GM10248 (cell line): ENCODE data around the gene PLCB1.
"Not testable (repeated sequence)": the region's sequence is repeated elsewhere in the genome, so short reads cannot be mapped to it uniquely, and the experiment has no call there.

Source experiments
- CTCF ChIA-PET: fragments of 300-600 bp; sonication (Branson Sonifier 250); formaldehyde crosslinking; extraction: SDS; loops from one replicate; lab custom pipeline; 2021; ENCODE audit warnings: antibody characterized with exemption; lab: Yijun Ruan, JAX
- POLR2A ChIA-PET: fragments of 350-650 bp; sonication (Branson Sonifier 250); formaldehyde crosslinking; extraction: SDS; loops from one replicate; lab custom pipeline; 2020; ENCODE audit warnings: antibody characterized with exemption; lab: Yijun Ruan, JAX
- DNase-seq: peaks from one replicate; pipeline ENCODE4 v3.0.0; 2012; ENCODE audit errors: extremely low spot score
- CTCF ChIP-seq: IDR thresholded peaks from 2 replicates; pipeline ENCODE4 v1.5.1; 2012; ENCODE audit warnings: mild to moderate bottlenecking, low read depth; ENCODE audit errors: extremely low read depth, missing control alignments, control extremely low read depth

Gene PLCB1

GRCh38 chr20:8842525-8842924, 710.5 kb downstream of the PLCB1 start:
- ChIA-PET POLR2A (no interaction called here), CTCF (interaction anchor here (1.6 kb wide), 1 partner anchor 11 kb away, joined by 6 read pairs; no protein-coding TSS in a partner anchor)

GRCh38 chr20:8844179-8844578, 712.1 kb downstream of the PLCB1 start:
- CTCF ChIA-PET = interaction anchor here (1.5 kb wide), 1 partner anchor 9 kb away, joined by 7 read pairs; no protein-coding TSS in a partner anchor
- TF ChIP-seq CTCF = no peak
- POLR2A ChIA-PET = no interaction called here
- no peak for DNase-seq

More at GRCh38 chr20:8842525-8842924, 710.5 kb downstream of the PLCB1 start:
- DNase-seq = no peak
- no peak for TF ChIP-seq CTCF

GRCh38 chr20:8849990-8850389, 717.9 kb downstream of the PLCB1 start:
- POLR2A ChIA-PET = no interaction called here
- no peak for TF ChIP-seq CTCF
- CTCF ChIA-PET = interaction anchor here (2.6 kb wide), 1 partner anchor 9 kb away, joined by 9 read pairs; no protein-coding TSS in a partner anchor
- no peak for DNase-seq

- ChIA-PET CTCF (no interaction called here), POLR2A (no interaction called here)
- TF ChIP-seq CTCF = no peak
- no peak for DNase-seq
These were observed 719.4 kb downstream of the PLCB1 start for GRCh38 chr20:8851446-8851845.

GRCh38 chr20:8851919-8852318, 719.9 kb downstream of the PLCB1 start:
- CTCF ChIA-PET, POLR2A ChIA-PET, DNase-seq: not testable (repeated sequence)

GRCh38 chr20:8853211-8853610, 721.1 kb downstream of the PLCB1 start:
- CTCF ChIA-PET = interaction anchor here (0.6 to 2.6 kb wide), 17 partner anchors 9 to 506 kb away, joined by 3 to 18 read pairs (median 4); no protein-coding TSS in a partner anchor
- DNase-seq, POLR2A ChIA-PET: not testable (repeated sequence)

- ChIA-PET CTCF (interaction anchor here (0.6 to 2.6 kb wide), 17 partner anchors 10 to 505 kb away, joined by 3 to 18 read pairs (median 4); no protein-coding TSS in a partner anchor), POLR2A (no interaction called here)
- DNase-seq = peak; percentile 46
- TF ChIP-seq CTCF = peak; percentile 87
These were observed 721.8 kb downstream of the PLCB1 start for GRCh38 chr20:8853805-8854338.
